GM12875 (cell line): ENCODE measurements around the gene GPR158.

Source experiments
- H3K4me3 ChIP-seq: one replicate; pipeline ENCODE4 v1.5.1; 2011; ENCODE audit warnings: low read depth, low read length, control low read depth
- TF ChIP-seq, protein P1 (sequence below): IDR thresholded peaks from 2 replicates; pipeline ENCODE4 v1.5.1; 2011; ENCODE audit warnings: low read depth, mild to moderate bottlenecking, control low read depth, inconsistent platforms, low read length, moderate library complexity, borderline replicate concordance; ENCODE audit not compliant: insufficient read depth

Gene GPR158

DNA sequence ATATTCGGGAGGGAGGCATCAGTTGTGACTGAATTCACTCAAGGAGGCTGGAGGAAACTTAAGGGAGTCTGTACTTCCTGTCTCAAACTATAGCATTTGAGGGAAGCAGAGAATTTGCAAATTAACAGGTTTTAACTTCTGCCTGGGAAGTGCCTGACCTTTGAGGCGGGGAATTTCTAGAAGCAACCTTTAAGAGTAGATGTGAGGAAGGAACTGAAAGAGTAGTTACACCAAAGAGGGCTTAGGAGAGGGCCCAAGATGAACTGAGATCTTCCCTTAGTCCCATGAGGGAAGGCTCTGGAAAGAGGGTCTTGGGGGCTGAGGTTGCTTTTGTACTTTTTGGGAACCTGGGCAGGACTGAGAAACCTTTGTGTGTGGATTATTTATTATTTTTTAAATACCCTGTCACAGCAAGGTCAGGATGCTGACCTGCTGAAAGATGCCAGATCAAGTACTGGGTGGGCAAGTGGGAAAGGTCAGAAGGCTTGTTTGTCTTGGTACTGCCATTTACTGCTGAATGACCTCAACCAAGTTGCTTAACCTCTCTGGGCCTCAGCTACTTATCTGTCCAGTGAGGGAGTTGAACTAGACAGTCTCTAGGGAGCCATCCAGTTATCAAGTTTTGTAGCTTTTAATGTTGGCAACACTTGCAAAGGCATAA, 2.4 kb downstream of the GPR158 start:
- TF ChIP-seq, protein P1, sequence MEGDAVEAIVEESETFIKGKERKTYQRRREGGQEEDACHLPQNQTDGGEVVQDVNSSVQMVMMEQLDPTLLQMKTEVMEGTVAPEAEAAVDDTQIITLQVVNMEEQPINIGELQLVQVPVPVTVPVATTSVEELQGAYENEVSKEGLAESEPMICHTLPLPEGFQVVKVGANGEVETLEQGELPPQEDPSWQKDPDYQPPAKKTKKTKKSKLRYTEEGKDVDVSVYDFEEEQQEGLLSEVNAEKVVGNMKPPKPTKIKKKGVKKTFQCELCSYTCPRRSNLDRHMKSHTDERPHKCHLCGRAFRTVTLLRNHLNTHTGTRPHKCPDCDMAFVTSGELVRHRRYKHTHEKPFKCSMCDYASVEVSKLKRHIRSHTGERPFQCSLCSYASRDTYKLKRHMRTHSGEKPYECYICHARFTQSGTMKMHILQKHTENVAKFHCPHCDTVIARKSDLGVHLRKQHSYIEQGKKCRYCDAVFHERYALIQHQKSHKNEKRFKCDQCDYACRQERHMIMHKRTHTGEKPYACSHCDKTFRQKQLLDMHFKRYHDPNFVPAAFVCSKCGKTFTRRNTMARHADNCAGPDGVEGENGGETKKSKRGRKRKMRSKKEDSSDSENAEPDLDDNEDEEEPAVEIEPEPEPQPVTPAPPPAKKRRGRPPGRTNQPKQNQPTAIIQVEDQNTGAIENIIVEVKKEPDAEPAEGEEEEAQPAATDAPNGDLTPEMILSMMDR = no peak
- no peak overlapping the region for H3K4me3 ChIP-seq

DNA sequence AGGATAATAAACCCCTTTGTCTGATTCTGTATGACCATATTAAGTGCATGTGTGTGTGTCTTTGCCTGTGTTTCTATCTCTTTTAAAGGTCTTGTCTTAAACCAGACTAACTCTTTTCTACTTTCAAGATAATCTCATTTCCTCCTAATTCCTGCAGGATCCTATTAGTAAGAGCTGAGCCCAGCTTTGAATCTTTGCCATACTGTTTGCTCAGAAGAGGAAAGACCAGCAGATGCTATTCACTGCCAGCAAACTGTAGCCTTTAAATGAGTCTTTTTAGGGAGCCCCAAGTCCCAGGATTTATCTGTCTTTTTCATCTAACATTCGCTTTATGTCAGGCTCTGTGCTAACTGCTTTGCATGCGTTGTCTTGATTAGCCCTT, 2.9 kb downstream of the GPR158 start:
- TF ChIP-seq, protein P1 = no peak
- no peak overlapping the region for H3K4me3 ChIP-seq

DNA sequence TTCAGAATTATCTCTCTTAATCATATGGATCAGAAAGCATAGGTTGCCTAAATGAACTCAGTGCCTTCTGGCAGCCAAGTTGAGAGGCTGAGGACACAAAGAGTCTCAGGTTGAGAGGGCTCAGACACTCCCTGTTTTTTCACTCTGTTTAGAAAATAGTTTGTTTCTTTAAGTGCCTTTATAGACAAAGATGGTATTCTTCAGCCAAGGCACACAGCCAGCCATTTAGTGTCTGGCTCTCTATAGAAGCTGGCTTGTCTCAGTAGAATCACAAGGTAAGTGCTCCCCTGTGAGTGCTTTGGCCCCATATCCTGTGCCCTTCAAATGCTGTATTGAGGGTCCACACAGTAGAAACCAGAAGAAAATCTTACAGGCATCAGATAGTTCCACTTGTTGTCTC, 3.6 kb downstream of the GPR158 start:
- H3K4me3 ChIP-seq = no peak overlapping the region
- TF ChIP-seq, protein P1 = no peak

DNA sequence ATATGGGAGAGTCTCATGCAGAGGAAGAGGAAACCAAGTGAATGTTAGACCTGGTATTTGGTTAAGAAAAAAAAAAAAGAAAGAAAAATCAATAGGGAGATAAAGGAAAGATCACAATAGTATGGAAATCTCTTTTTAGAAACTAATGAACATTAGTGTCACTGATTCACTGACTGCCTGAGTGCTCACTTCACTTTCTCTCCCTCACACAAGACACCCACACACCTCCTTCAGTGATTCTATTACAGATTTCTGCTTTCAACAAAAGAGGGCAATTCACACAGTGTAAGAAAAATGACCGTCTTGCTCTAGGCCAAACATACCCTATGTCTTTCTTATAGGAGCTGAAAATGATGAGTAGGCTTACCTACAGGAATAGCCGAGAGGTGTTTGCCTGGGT, 6.0 kb downstream of the GPR158 start:
- TF ChIP-seq, protein P1 = no peak
- no peak overlapping the region for H3K4me3 ChIP-seq

DNA sequence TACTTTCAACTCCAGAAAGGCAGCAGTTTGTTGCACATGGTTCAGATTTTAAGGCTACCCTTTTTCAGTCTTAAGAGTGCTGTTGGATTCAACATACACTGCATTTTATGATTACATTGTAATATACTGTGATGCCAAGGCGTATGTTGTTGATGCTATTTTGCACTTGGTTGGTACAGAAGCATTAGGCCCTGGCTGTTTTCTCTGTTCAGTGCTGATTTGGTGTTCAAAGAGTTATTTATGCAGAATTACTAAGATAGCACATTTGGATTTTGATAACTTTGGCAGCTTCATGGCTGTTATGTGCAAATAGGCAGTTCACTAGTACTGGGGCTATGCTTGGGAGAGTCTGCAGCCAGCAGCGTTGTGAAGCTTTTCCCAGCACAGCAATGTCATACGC, 7.8 kb downstream of the GPR158 start:
- TF ChIP-seq, protein P1 = no peak
- no peak overlapping the region for H3K4me3 ChIP-seq

DNA sequence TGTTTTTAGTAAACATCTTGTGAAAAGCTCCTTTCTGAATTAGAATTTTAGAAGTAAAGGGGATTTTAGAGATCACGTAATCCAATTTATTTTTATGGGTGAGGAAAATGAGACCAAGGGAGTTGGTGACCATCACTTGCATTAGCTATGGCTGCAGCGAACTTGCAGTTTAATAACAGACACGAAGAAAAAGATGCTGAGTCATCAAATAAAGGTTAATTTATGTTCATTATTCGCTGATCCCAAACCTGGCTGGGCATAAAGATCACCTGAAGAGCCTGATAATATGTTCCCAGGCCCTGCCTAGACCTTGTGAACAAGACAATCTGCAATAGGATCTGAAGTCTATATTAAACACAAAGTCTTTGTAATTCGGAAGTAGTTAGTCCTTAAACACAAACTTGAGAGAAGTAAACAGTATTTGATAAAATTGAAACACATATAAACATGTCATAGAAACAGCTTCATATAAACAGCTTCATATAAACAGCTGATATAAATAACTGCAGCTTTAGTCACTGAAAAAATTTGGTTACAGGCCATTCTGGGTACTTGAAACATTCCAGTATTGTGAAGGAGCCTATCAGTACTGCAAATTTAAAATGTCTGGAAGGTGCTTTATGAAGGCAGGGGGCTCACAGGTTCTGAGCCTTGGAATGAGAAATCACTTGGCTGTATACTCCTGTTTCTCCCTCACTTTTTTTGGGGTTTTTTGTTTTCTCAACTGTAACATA, 16.5 kb downstream of the GPR158 start:
- H3K4me3 ChIP-seq = no peak overlapping the region
- TF ChIP-seq, protein P1 = no peak

DNA sequence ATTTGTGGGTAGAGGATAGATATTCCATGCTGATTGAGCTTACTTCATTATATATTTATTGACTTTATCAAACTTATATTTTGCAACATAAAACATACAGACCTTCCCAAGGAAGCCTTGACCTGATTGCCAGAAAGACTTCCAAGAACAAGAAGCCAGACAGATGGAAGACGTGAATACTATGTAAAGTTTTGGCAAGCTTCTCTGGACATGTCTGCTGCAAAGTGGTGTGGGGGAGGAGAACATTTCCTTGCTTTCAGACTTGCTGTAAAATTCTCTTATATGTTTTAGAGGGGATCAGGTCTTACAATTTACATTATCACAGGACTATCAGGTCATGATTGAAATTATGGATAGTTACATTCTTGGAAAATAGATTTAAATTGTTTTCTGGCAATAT, 23.4 kb downstream of the GPR158 start:
- H3K4me3 ChIP-seq = no peak overlapping the region

More for the DNA sequence above, 23.4 kb downstream of the GPR158 start:
- TF ChIP-seq, protein P1 = no peak
